GM21526 (cell line): ENCODE data around the gene ZDHHC11B.
"Not testable (repeated sequence)": the region's sequence is repeated elsewhere in the genome, so short reads cannot be mapped to it uniquely, and the experiment has no call there.

ENCODE experiments used
- ATAC-seq: cut with Tn5 transposase; IDR thresholded peaks from one replicate; pipeline ENCODE4 v1.9.1; 2021; ENCODE audit warnings: moderate library complexity; ENCODE audit not compliant: unreplicated experiment, low FRiP score

Gene ZDHHC11B

GRCh38 chr5:787224-787856 is 2.8 kb upstream of the ZDHHC11B start:
- not testable (repeated sequence) for ATAC-seq

GRCh38 chr5:785181-785705 is 714 bp upstream of the ZDHHC11B start:
- ATAC-seq = not testable (repeated sequence)

GRCh38 chr5:783881-784427 is 575 bp downstream of the ZDHHC11B start:
- ATAC-seq = not testable (repeated sequence)

GRCh38 chr5:783049-783802 is 1.3 kb downstream of the ZDHHC11B start:
- not testable (repeated sequence) for ATAC-seq

- ATAC-seq = not testable (repeated sequence)
Observed at GRCh38 chr5:782356-782755, 2.2 kb downstream of the ZDHHC11B start.

- ATAC-seq = not testable (repeated sequence)
Observed at GRCh38 chr5:780571-780970, 4.0 kb downstream of the ZDHHC11B start.

- not testable (repeated sequence) for ATAC-seq
Observed at GRCh38 chr5:778967-779366, 5.6 kb downstream of the ZDHHC11B start.

- ATAC-seq = not testable (repeated sequence)
Observed at GRCh38 chr5:778421-778820, 6.1 kb downstream of the ZDHHC11B start.

- ATAC-seq = no peak
Observed at GRCh38 chr5:777756-778161, 6.8 kb downstream of the ZDHHC11B start.

GRCh38 chr5:776862-777711 is 7.4 kb downstream of the ZDHHC11B start:
- no peak for ATAC-seq

GRCh38 chr5:775961-776861 is 8.3 kb downstream of the ZDHHC11B start:
- no peak for ATAC-seq

GRCh38 chr5:775595-775960 is 9.0 kb downstream of the ZDHHC11B start:
- ATAC-seq = not testable (repeated sequence)

- ATAC-seq = not testable (repeated sequence)
Observed at GRCh38 chr5:774854-775505, 9.5 kb downstream of the ZDHHC11B start.

- ATAC-seq = not testable (repeated sequence)
Observed at GRCh38 chr5:774304-774703, 10.2 kb downstream of the ZDHHC11B start.

- ATAC-seq = no peak
Observed at GRCh38 chr5:773517-774264, 10.8 kb downstream of the ZDHHC11B start.

- ATAC-seq = not testable (repeated sequence)
Observed at GRCh38 chr5:772931-773330, 11.6 kb downstream of the ZDHHC11B start.

GRCh38 chr5:772547-772890 is 12.0 kb downstream of the ZDHHC11B start:
- ATAC-seq = not testable (repeated sequence)

- not testable (repeated sequence) for ATAC-seq
Observed at GRCh38 chr5:771841-772546, 12.5 kb downstream of the ZDHHC11B start.
